GM23338 (cell line): ENCODE measurements around the gene ULK2. TPM values are rescaled to one million over a fixed set of nuclear protein-coding genes. Genes with fewer than 3 reads are reported as not detected.

Source experiments
- ATAC-seq: fragments of 200-7000 bp; cut with Tn5 transposase; 3 replicates; pipeline ENCODE4 v1.9.1; 2020
- DNase-seq: peaks from one replicate; pipeline ENCODE4 v3.0.0-alpha.2; 2015; ENCODE audit warnings: low spot score
- H2AFZ ChIP-seq: fragments of 200-600 bp; sonication (generic); 2 replicates; pipeline ENCODE4 v1.8.0; 2016; ENCODE audit warnings: antibody characterized with exemption, mild to moderate bottlenecking, moderate library complexity
- H3F3A ChIP-seq: fragments of 200-600 bp; sonication (generic); replicated peaks from 2 replicates; pipeline ENCODE4 v1.8.0; 2017; ENCODE audit warnings: antibody characterized with exemption, mixed run types, low read depth
- H3K27ac ChIP-seq: fragments of 200-600 bp; sonication (generic); 2 replicates; pipeline ENCODE4 v1.6.1; 2016; ENCODE audit warnings: low read depth
- H3K27me3 ChIP-seq: fragments of 200-600 bp; sonication (generic); 2 replicates; pipeline ENCODE4 v1.8.0; 2016; ENCODE audit warnings: mild to moderate bottlenecking, mixed run types, moderate library complexity; ENCODE audit not compliant: insufficient read depth
- H3K36me3 ChIP-seq: fragments of 200-600 bp; sonication (generic); 2 replicates; pipeline ENCODE4 v1.8.0; 2016; ENCODE audit warnings: mild to moderate bottlenecking; ENCODE audit not compliant: insufficient read depth
- H3K4me1 ChIP-seq: fragments of 200-600 bp; sonication (generic); 2 replicates; pipeline ENCODE4 v1.8.0; 2016; ENCODE audit warnings: mild to moderate bottlenecking, moderate library complexity; ENCODE audit not compliant: insufficient read depth
- H3K4me2 ChIP-seq: fragments of 200-600 bp; sonication (generic); 2 replicates; pipeline ENCODE4 v1.7.1; 2017; ENCODE audit warnings: mixed run types
- H3K4me3 ChIP-seq: fragments of 200-600 bp; sonication (generic); 2 replicates; pipeline ENCODE4 v1.6.1; 2016; ENCODE audit warnings: mixed run types
- H3K79me2 ChIP-seq: fragments of 200-600 bp; sonication (generic); replicated peaks from 2 replicates; pipeline ENCODE4 v1.8.0; 2017; ENCODE audit warnings: mild to moderate bottlenecking; ENCODE audit not compliant: insufficient read depth
- H3K9me2 ChIP-seq: fragments of 200-600 bp; sonication (generic); 2 replicates; pipeline ENCODE4 v1.8.0; 2017; ENCODE audit not compliant: insufficient read depth
- H4K20me1 ChIP-seq: fragments of 200-600 bp; sonication (generic); replicated peaks from 2 replicates; pipeline ENCODE4 v1.8.0; 2017; ENCODE audit warnings: mild to moderate bottlenecking; ENCODE audit not compliant: insufficient read depth
- H3K27ac Mint-ChIP-seq: 2 replicates; pipeline ENCODE4 v1.8.0; 2020; ENCODE audit warnings: inconsistent platforms, mild to moderate bottlenecking, moderate library complexity, mixed read lengths
- H3K27me3 Mint-ChIP-seq: 3 replicates; pipeline ENCODE4 v1.8.0; 2022; ENCODE audit warnings: low read depth, mild to moderate bottlenecking, moderate library complexity, mixed read lengths, inconsistent platforms; ENCODE audit not compliant: insufficient read depth, poor library complexity
- H3K36me3 Mint-ChIP-seq: 3 replicates; pipeline ENCODE4 v1.8.0; 2021; ENCODE audit warnings: low read depth, mild to moderate bottlenecking, inconsistent platforms, moderate library complexity, mixed read lengths
- H3K4me1 Mint-ChIP-seq: 3 replicates; pipeline ENCODE4 v1.8.0; 2020; ENCODE audit warnings: mild to moderate bottlenecking, inconsistent platforms, mixed read lengths
- H3K4me3 Mint-ChIP-seq: 3 replicates; pipeline ENCODE4 v1.8.0; 2021; ENCODE audit warnings: moderate library complexity, mild to moderate bottlenecking, inconsistent platforms, mixed read lengths
- H3K9me3 Mint-ChIP-seq: 3 replicates; pipeline ENCODE4 v1.8.0; 2020; ENCODE audit warnings: moderate library complexity, mild to moderate bottlenecking, inconsistent platforms, mixed read lengths
- CREB1 ChIP-seq: fragments of 250-450 bp; sonication (Bioruptor Pico); IDR thresholded peaks from 2 replicates; pipeline ENCODE4 v1.5.0; 2020; ENCODE audit warnings: low read depth, mild to moderate bottlenecking, moderate library complexity
- EZH2 ChIP-seq: fragments of 200-600 bp; sonication (generic); IDR thresholded peaks from one replicate; pipeline ENCODE4 v1.8.0; 2017; ENCODE audit warnings: antibody characterized with exemption, mild to moderate bottlenecking, low read depth; ENCODE audit not compliant: unreplicated experiment
- EZH2phosphoT487 ChIP-seq: fragments of 200-600 bp; sonication (generic); IDR thresholded peaks from one replicate; pipeline ENCODE4 v1.8.1; 2018; ENCODE audit warnings: antibody characterized with exemption; ENCODE audit not compliant: unreplicated experiment
- JUNB ChIP-seq: IDR thresholded peaks from one replicate; pipeline ENCODE4 v1.6.1; 2016; ENCODE audit warnings: antibody characterized with exemption; ENCODE audit not compliant: unreplicated experiment
- NANOG ChIP-seq: IDR thresholded peaks from 2 replicates; pipeline ENCODE4 v1.6.1; 2016; ENCODE audit warnings: antibody characterized with exemption, borderline replicate concordance
- POLR2AphosphoS5 ChIP-seq: IDR thresholded peaks from 2 replicates; pipeline ENCODE4 v1.6.1; 2016; ENCODE audit warnings: antibody characterized with exemption, low read depth
- STAT1 ChIP-seq: IDR thresholded peaks from one replicate; pipeline ENCODE4 v1.6.1; 2016; ENCODE audit warnings: antibody characterized with exemption; ENCODE audit not compliant: unreplicated experiment
- ZNF114 ChIP-seq: fragments of 250-450 bp; sonication (Bioruptor Pico); IDR thresholded peaks from 2 replicates; pipeline ENCODE4 v1.5.0; 2020; ENCODE audit warnings: mild to moderate bottlenecking, moderate library complexity
- ZNF331 ChIP-seq: fragments of 250-450 bp; sonication (Bioruptor Pico); IDR thresholded peaks from 2 replicates; pipeline ENCODE4 v1.5.0; 2020; ENCODE audit warnings: low read depth, mild to moderate bottlenecking, moderate library complexity
- polyA plus RNA-seq: library from polyadenylated mRNA; unstranded; fragments of >200 nt; fragmentation: Nextera tagmentation; extraction: Ambion mirVana; gene quantifications from 2 replicates; pipeline ENCODE4 v1.2.1, GENCODE V29; 2016
- total RNA-seq: library from RNA; depleted of rRNA; stranded (reverse); fragments of >200 nt; shearing (Covaris generic); gene quantifications from 2 replicates; pipeline ENCODE4 v1.2.3, GENCODE V29; 2014
- TF ChIP-seq, protein P1 (sequence below), 2 experiments: fragments of 200-600 bp in 1 of 2; sonication (generic) in 1 of 2; conservative IDR thresholded peaks; 2 replicates each; pipeline versions ENCODE4 v1.5.1 to v1.6.1; 2016 to 2017; ENCODE audit warnings: antibody characterized with exemption in 2 of 2, low read depth in 2 of 2, mild to moderate bottlenecking in 2 of 2, moderate library complexity in 1 of 2
- TF ChIP-seq, protein P2 (sequence below): IDR thresholded peaks from 2 replicates; pipeline ENCODE4 v1.6.1; 2016; ENCODE audit warnings: antibody characterized with exemption
- TF ChIP-seq, protein P3 (sequence below): IDR thresholded peaks from one replicate; pipeline ENCODE4 v1.6.1; 2018; ENCODE audit warnings: antibody characterized with exemption; ENCODE audit not compliant: unreplicated experiment
- TF ChIP-seq, protein P4 (sequence below): fragments of 250-450 bp; sonication (Bioruptor Pico); IDR thresholded peaks from 2 replicates; pipeline ENCODE4 v1.5.0; 2020; ENCODE audit warnings: mild to moderate bottlenecking, moderate library complexity

The ULK2 gene
- total and polyA plus RNA-seq, 2 experiments from 2014 or later = 1.6 to 3.0 TPM

DNA sequence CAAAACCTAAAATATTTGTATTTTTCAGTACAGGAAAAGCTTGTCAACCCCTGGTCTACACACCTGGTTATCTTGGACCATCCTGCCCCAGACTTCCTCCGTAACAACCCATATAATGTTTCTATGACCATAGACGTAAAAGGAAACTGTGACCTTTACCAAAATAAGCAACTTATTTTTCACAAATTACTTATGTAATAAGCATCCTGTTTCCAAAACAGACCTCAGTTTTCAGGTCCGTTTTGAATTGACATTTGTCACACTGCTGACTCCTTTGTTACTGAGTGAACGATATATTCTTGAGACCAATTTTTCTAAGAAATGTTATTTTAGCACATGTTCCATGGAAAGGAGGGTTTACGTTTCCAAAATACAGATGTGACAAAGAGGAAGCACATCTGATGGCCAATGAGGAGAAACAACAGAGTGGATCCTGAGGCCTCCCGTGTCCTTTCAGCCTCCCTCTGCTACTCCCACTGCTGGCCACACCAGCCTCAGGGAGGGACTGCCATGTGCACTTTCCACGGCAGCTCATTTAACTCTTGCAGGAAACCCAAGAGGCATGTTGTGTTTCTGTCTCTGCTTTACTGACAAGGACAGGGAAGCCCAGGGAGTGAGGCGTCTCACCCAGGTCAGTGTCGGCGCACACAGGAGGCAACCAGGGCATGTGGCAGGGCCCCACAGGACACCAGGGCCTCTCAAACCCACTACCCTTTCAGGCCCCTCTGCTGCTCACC is 99.5 kb downstream of the ULK2 start:
- no peak for ATAC-seq
- Histone ChIP-seq H2AFZ (no peak overlapping the region), H3K4me3 (no peak overlapping the region), H3K36me3 (no peaks in the 10 kb centered on the region), H3K27ac (no peak overlapping the region), H3K27me3 (no peaks in the 10 kb centered on the region), H3K4me2 (no peak overlapping the region), H4K20me1 (no peaks in the 10 kb centered on the region), H3K79me2 (no peaks in the 10 kb centered on the region), H3K4me1 (no peaks in the 10 kb centered on the region), H3K9me2 (no peaks in the 10 kb centered on the region), H3F3A (no peaks in the 10 kb centered on the region)
- H3K27me3 Mint-ChIP-seq = peaks cover 5% of the 10 kb centered on the region
- no peak overlapping the region for H3K27ac Mint-ChIP-seq
- DNase-seq = no peak
- H3K36me3 Mint-ChIP-seq = no peaks in the 10 kb centered on the region
- H3K9me3 Mint-ChIP-seq = no peaks in the 10 kb centered on the region; the same call in 2 of the 3 replicates
- H3K4me1 Mint-ChIP-seq = no peaks in the 10 kb centered on the region
- TF ChIP-seq EZH2 (no peak), POLR2AphosphoS5 (no peak), STAT1 (no peak), JUNB (no peak), EZH2phosphoT487 (no peak), NANOG (no peak), ZNF331 (CRISPR knock-in tag) (no peak), ZNF114 (no peak), CREB1 (CRISPR knock-in tag) (no peak)
- TF ChIP-seq, protein P1, sequence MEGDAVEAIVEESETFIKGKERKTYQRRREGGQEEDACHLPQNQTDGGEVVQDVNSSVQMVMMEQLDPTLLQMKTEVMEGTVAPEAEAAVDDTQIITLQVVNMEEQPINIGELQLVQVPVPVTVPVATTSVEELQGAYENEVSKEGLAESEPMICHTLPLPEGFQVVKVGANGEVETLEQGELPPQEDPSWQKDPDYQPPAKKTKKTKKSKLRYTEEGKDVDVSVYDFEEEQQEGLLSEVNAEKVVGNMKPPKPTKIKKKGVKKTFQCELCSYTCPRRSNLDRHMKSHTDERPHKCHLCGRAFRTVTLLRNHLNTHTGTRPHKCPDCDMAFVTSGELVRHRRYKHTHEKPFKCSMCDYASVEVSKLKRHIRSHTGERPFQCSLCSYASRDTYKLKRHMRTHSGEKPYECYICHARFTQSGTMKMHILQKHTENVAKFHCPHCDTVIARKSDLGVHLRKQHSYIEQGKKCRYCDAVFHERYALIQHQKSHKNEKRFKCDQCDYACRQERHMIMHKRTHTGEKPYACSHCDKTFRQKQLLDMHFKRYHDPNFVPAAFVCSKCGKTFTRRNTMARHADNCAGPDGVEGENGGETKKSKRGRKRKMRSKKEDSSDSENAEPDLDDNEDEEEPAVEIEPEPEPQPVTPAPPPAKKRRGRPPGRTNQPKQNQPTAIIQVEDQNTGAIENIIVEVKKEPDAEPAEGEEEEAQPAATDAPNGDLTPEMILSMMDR (conservative IDR thresholded peaks at IDR 0.05; ENCODE audit: low read depth in 2 of 2) = no peak
- TF ChIP-seq, protein P2, sequence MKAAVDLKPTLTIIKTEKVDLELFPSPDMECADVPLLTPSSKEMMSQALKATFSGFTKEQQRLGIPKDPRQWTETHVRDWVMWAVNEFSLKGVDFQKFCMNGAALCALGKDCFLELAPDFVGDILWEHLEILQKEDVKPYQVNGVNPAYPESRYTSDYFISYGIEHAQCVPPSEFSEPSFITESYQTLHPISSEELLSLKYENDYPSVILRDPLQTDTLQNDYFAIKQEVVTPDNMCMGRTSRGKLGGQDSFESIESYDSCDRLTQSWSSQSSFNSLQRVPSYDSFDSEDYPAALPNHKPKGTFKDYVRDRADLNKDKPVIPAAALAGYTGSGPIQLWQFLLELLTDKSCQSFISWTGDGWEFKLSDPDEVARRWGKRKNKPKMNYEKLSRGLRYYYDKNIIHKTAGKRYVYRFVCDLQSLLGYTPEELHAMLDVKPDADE = no peak
- TF ChIP-seq, protein P3, sequence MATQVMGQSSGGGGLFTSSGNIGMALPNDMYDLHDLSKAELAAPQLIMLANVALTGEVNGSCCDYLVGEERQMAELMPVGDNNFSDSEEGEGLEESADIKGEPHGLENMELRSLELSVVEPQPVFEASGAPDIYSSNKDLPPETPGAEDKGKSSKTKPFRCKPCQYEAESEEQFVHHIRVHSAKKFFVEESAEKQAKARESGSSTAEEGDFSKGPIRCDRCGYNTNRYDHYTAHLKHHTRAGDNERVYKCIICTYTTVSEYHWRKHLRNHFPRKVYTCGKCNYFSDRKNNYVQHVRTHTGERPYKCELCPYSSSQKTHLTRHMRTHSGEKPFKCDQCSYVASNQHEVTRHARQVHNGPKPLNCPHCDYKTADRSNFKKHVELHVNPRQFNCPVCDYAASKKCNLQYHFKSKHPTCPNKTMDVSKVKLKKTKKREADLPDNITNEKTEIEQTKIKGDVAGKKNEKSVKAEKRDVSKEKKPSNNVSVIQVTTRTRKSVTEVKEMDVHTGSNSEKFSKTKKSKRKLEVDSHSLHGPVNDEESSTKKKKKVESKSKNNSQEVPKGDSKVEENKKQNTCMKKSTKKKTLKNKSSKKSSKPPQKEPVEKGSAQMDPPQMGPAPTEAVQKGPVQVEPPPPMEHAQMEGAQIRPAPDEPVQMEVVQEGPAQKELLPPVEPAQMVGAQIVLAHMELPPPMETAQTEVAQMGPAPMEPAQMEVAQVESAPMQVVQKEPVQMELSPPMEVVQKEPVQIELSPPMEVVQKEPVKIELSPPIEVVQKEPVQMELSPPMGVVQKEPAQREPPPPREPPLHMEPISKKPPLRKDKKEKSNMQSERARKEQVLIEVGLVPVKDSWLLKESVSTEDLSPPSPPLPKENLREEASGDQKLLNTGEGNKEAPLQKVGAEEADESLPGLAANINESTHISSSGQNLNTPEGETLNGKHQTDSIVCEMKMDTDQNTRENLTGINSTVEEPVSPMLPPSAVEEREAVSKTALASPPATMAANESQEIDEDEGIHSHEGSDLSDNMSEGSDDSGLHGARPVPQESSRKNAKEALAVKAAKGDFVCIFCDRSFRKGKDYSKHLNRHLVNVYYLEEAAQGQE = no peak
- TF ChIP-seq, protein P4, sequence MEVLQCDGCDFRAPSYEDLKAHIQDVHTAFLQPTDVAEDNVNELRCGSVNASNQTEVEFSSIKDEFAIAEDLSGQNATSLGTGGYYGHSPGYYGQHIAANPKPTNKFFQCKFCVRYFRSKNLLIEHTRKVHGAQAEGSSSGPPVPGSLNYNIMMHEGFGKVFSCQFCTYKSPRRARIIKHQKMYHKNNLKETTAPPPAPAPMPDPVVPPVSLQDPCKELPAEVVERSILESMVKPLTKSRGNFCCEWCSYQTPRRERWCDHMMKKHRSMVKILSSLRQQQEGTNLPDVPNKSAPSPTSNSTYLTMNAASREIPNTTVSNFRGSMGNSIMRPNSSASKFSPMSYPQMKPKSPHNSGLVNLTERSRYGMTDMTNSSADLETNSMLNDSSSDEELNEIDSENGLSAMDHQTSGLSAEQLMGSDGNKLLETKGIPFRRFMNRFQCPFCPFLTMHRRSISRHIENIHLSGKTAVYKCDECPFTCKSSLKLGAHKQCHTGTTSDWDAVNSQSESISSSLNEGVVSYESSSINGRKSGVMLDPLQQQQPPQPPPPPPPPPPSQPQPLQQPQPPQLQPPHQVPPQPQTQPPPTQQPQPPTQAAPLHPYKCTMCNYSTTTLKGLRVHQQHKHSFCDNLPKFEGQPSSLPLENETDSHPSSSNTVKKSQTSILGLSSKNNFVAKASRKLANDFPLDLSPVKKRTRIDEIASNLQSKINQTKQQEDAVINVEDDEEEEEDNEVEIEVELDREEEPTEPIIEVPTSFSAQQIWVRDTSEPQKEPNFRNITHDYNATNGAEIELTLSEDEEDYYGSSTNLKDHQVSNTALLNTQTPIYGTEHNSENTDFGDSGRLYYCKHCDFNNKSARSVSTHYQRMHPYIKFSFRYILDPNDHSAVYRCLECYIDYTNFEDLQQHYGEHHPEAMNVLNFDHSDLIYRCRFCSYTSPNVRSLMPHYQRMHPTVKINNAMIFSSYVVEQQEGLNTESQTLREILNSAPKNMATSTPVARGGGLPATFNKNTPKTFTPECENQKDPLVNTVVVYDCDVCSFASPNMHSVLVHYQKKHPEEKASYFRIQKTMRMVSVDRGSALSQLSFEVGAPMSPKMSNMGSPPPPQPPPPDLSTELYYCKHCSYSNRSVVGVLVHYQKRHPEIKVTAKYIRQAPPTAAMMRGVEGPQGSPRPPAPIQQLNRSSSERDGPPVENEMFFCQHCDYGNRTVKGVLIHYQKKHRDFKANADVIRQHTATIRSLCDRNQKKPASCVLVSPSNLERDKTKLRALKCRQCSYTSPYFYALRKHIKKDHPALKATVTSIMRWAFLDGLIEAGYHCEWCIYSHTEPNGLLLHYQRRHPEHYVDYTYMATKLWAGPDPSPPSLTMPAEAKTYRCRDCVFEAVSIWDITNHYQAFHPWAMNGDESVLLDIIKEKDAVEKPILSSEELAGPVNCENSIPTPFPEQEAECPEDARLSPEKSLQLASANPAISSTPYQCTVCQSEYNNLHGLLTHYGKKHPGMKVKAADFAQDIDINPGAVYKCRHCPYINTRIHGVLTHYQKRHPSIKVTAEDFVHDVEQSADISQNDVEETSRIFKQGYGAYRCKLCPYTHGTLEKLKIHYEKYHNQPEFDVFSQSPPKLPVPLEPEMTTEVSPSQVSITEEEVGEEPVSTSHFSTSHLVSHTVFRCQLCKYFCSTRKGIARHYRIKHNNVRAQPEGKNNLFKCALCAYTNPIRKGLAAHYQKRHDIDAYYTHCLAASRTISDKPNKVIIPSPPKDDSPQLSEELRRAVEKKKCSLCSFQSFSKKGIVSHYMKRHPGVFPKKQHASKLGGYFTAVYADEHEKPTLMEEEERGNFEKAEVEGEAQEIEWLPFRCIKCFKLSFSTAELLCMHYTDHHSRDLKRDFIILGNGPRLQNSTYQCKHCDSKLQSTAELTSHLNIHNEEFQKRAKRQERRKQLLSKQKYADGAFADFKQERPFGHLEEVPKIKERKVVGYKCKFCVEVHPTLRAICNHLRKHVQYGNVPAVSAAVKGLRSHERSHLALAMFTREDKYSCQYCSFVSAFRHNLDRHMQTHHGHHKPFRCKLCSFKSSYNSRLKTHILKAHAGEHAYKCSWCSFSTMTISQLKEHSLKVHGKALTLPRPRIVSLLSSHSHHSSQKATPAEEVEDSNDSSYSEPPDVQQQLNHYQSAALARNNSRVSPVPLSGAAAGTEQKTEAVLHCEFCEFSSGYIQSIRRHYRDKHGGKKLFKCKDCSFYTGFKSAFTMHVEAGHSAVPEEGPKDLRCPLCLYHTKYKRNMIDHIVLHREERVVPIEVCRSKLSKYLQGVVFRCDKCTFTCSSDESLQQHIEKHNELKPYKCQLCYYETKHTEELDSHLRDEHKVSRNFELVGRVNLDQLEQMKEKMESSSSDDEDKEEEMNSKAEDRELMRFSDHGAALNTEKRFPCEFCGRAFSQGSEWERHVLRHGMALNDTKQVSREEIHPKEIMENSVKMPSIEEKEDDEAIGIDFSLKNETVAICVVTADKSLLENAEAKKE (CRISPR knock-in tag) = no peak
- no peak overlapping the region for H3K4me3 Mint-ChIP-seq
